Adrenal gland (tissue), 12 donors: ENCODE results near the gene ATG12. TPM values are rescaled to one million over a fixed set of nuclear protein-coding genes. Genes with fewer than 3 reads are reported as not detected.

ENCODE experiments used
- DNase-seq, 7 donors: peaks; one replicate each; pipeline ENCODE4 v3.0.0-alpha.2; 2019 to 2020
- H3K27ac ChIP-seq, 5 donors: fragments of 200-600 bp; sonication (generic) in 4 of 5; 1 replicate in 3 of 5; 2 replicates in 2 of 5; pipeline versions ENCODE4 v1.5.1 to v1.8.0; 2016 to 2020; ENCODE audit warnings: mild to moderate bottlenecking in 1 of 5
- H3K27me3 ChIP-seq: fragments of 200-600 bp; 2 replicates; pipeline ENCODE4 v1.8.0; 2021
- H3K36me3 ChIP-seq, 2 donors: fragments of 200-600 bp; replicated peaks in 1 of 2; 1 replicate in 1 of 2; 2 replicates in 1 of 2; pipeline versions ENCODE4 v1.5.1 to v1.8.0; 2018 to 2022
- H3K4me1 ChIP-seq, 2 donors: fragments of 200-600 bp; replicated peaks in 1 of 2; 1 replicate in 1 of 2; 2 replicates in 1 of 2; pipeline versions ENCODE4 v1.5.1 to v1.8.0; 2018 to 2021
- H3K4me3 ChIP-seq, 4 donors: fragments of 200-600 bp; sonication (generic) in 3 of 4; one replicate each; pipeline ENCODE4 v1.5.1; 2016 to 2018
- H3K9me3 ChIP-seq, 3 donors: fragments of 200-600 bp; sonication (generic) in 1 of 3; replicated peaks in 1 of 3; 1 replicate in 2 of 3; 2 replicates in 1 of 3; pipeline versions ENCODE4 v1.5.1 to v1.8.0; 2016 to 2021
- POLR2A ChIP-seq, 2 donors: fragments of 450-650 bp; IDR thresholded peaks; one replicate each; pipeline ENCODE4 v1.6.1; 2017; ENCODE audit warnings: antibody characterized with exemption in 2 of 2, mild to moderate bottlenecking in 2 of 2, moderate library complexity in 1 of 2
- WGBS, 4 donors: extraction: QIAGEN DNeasy Blood & Tissue Kit in 2 of 4; methylation state at CpG; one replicate each; pipeline versions ENCODE4 v1.1.5 to v1.1.7; 2013 to 2017; 5-methylcytosine and 5-hydroxymethylcytosine counted together
- intact Hi-C, 2 donors: fragments of 100-400 bp; cut with DNase I; formaldehyde crosslinking; loops; one replicate each; pipeline versions ENCODE4 v1.14.1 to v1.15.0; 2022 to 2023
- polyA plus RNA-seq, 3 donors: library from polyadenylated mRNA; stranded (reverse); fragments of 200-250 nt in 2 of 3; fragments of 350-450 nt in 1 of 3; fragmentation: Illumina TruSeq in 1 of 3; extraction: RNeasy Lipid Tissue Mini Kit (QIAGEN cat#74804) in 1 of 3; gene quantifications; one replicate each; pipeline ENCODE4 v1.2.3, GENCODE V29; 2013 to 2014
- total RNA-seq, 9 donors: library from RNA; depleted of rRNA in 4 of 9; stranded (reverse); fragments of >200 nt in 4 of 9; fragments of 120-200 nt in 1 of 9; fragmentation: NEBNext Ultra II Directional in 1 of 9; extraction: Animal tissue kit (Norgen Biotek cat#: 25700) in 1 of 9; gene quantifications; one replicate each; pipeline versions ENCODE4 v1.1.0 to v1.2.4, GENCODE V29; 2013 to 2023
- TF ChIP-seq, protein P1 (sequence below), 6 experiments: fragments of 450-650 bp in 4 of 6; fragments of 200-600 bp in 2 of 6; sonication (generic) in 1 of 6; IDR thresholded peaks; 1 replicate in 5 of 6; 2 replicates in 1 of 6; pipeline versions ENCODE4 v1.5.1 to v1.8.0; 2016 to 2021; ENCODE audit warnings: antibody characterized with exemption in 6 of 6, mild to moderate bottlenecking in 2 of 6, moderate library complexity in 1 of 6
- donor health status: healthy with polysubstance abuse.
- donor health status: Bipolar disorder and iron deficiency.
- donor health status: DM: yes; HTN: yes; CAD: no.
- donor health status: DM: no; HTN: no; CAD: no.
- donor health status: DM: no; HTN: no; CAD: no.
- donor health status: DM: yes; HTN: yes; CAD: no.

The ATG12 gene
- total and polyA plus RNA-seq, 12 donors = 23.7 to 68.0 (median 41.1) TPM

DNA sequence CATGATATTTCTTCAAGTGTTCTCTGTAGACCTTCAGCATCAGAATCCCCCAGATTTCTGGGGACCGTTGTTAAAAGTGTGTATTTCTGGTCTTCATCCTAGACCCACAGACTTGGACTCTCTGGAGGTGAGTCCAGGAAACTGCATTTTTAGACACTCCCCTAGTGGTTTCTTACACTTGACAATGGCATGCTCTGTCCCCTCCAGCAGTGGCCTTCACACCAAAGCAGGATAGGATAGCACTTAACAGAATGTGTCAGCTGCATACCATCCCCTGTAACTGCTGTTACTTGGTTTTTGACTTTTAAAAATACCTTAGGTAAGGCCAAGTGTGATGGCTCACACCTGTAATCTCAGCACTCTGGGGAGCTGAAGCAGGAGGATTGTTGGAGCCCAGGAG is 45.7 kb downstream of the ATG12 start:
- peaks cover 5 to 9% of the 10 kb centered on the region in 2 donors for H3K4me1 ChIP-seq
- WGBS, 4 donors = 92 to 100% (median 95%) methylated on average over 1 of the region's 1 CpG
- no peaks in the 10 kb centered on the region for H3K27me3 ChIP-seq
- TF ChIP-seq POLR2A (IDR thresholded peaks at IDR 0.05) = no peak
- TF ChIP-seq, protein P1, sequence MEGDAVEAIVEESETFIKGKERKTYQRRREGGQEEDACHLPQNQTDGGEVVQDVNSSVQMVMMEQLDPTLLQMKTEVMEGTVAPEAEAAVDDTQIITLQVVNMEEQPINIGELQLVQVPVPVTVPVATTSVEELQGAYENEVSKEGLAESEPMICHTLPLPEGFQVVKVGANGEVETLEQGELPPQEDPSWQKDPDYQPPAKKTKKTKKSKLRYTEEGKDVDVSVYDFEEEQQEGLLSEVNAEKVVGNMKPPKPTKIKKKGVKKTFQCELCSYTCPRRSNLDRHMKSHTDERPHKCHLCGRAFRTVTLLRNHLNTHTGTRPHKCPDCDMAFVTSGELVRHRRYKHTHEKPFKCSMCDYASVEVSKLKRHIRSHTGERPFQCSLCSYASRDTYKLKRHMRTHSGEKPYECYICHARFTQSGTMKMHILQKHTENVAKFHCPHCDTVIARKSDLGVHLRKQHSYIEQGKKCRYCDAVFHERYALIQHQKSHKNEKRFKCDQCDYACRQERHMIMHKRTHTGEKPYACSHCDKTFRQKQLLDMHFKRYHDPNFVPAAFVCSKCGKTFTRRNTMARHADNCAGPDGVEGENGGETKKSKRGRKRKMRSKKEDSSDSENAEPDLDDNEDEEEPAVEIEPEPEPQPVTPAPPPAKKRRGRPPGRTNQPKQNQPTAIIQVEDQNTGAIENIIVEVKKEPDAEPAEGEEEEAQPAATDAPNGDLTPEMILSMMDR (IDR thresholded peaks at IDR 0.05) = no peak
- H3K36me3 ChIP-seq = no peaks in the 10 kb centered on the region
- no peak for DNase-seq
- no peak overlapping the region for H3K4me3 ChIP-seq
- H3K27ac ChIP-seq = no peak overlapping the region
- no peaks in the 10 kb centered on the region for H3K9me3 ChIP-seq
- intact Hi-C loops = no loop called here

DNA sequence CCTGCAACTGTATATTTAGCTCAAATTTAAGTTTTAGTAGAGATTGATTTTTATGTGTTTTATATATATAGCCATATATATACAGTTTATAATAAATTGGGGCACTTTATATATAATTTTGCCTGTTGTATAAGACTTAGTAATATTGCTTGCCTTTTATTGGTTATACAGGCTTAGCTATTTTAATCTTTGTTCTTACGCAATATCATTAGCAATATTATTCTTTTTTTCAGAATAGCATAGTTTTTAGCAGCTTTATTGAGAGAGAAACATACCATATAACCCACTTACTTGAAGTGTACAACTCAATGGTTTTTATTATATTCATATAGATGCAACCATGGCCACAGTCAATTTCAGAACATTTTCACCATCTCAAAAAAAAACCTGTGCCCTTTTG is 52.9 kb downstream of the ATG12 start:
- no peak overlapping the region for H3K27ac ChIP-seq
- TF ChIP-seq, protein P1 (IDR thresholded peaks at IDR 0.05) = no peak
- no peak for TF ChIP-seq POLR2A (IDR thresholded peaks at IDR 0.05)
- no peaks in the 10 kb centered on the region for H3K9me3 ChIP-seq
- no peak for DNase-seq
- H3K4me1 ChIP-seq = no peaks in the 10 kb centered on the region
- no peak overlapping the region for H3K4me3 ChIP-seq
- intact Hi-C loops = no loop called here
- H3K27me3 ChIP-seq = no peaks in the 10 kb centered on the region
- no peaks in the 10 kb centered on the region for H3K36me3 ChIP-seq
- 94 to 100% (median 95%) methylated on average over 1 of the region's 1 CpG for WGBS, 4 donors

DNA sequence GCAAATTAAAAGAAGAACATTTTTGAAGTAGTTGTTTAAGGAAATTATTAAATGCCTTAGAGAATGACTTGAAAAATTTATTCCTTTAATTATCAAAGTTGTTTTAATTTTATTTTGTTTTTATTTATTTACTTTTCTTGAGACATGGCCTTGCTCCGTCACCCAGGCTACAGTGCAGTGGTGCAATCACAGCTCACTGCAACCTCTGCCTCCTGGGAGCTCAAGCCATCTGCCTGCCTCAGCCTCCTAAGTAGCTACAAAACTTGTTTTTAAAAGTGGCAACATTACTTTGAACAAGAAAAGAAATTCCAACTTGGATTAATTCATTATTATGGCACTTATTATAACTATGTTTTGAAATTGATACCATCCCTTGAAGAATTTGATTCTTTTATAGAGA is 53.9 kb downstream of the ATG12 start:
- TF ChIP-seq POLR2A (IDR thresholded peaks at IDR 0.05) = no peak
- TF ChIP-seq, protein P1 (IDR thresholded peaks at IDR 0.05) = no peak
- intact Hi-C loops = no loop called here
- Histone ChIP-seq H3K4me1 (no peaks in the 10 kb centered on the region), H3K9me3 (no peaks in the 10 kb centered on the region), H3K27ac (no peak overlapping the region), H3K4me3 (no peak overlapping the region), H3K36me3 (no peaks in the 10 kb centered on the region), H3K27me3 (no peaks in the 10 kb centered on the region)
- no peak for DNase-seq
- WGBS, 4 donors = 28 to 67% (median 33%) methylated on average over 1 of the region's 1 CpG

DNA sequence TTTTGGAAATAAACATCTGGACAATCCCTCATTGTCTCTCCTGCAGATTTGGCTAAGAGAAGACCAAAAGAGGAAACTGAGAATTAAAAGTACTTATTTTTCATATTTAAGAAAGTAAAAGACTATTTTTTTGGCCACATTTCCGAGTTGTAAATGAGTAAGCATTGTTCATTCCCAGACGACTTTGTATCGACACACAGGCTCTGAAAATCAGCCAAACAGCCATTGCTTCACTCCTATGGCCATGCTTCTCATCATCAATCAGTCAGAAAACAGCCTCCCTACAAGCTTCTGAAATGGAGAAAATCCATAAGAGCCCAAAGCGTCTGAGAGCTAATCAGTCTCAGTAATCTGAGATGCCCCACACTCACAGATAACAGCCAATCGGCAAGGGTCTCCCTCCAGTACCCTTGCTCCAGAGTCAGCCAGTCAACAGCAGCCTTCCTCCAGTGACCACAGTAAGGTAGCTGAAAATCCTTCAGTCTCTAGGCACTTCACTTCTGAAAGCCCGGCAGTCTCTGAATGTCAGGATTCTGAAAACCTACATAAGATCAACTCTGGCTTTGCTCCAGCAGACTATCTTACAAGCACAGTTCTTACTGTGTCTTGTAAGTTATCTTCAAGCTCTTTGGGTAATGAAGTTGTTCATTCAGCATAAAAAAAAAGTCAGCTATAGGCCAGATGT is 55.8 kb downstream of the ATG12 start:
- no peak overlapping the region for H3K4me3 ChIP-seq
- H3K9me3 ChIP-seq = no peaks in the 10 kb centered on the region
- H3K27ac ChIP-seq = no peak overlapping the region
- DNase-seq = no peak
- no peaks in the 10 kb centered on the region for H3K4me1 ChIP-seq
- 24 to 30% (median 25%) methylated on average over 5 to 6 of the region's 6 CpGs for WGBS, 4 donors
- no peaks in the 10 kb centered on the region for H3K27me3 ChIP-seq
- TF ChIP-seq POLR2A (IDR thresholded peaks at IDR 0.05) = no peak
- TF ChIP-seq, protein P1 (IDR thresholded peaks at IDR 0.05) = no peak
- H3K36me3 ChIP-seq = no peaks in the 10 kb centered on the region
- intact Hi-C loops = no loop called here
